A549 (cell line): ENCODE data around the gene ZNF790. TPM values are rescaled to one million over a fixed set of nuclear protein-coding genes. Genes with fewer than 3 reads are reported as not detected.

Experiments used
- ATAC-seq, 2 experiments: fragments of 200-7000 bp in 1 of 2; fragments of >200 bp in 1 of 2; cut with Nextera tagmentation in 1 of 2; cut with Tn5 transposase in 1 of 2; 3 replicates each; pipeline versions ENCODE4 v1.8.0 to v1.9.1; 2018 to 2020; ENCODE audit warnings: mild to moderate bottlenecking in 1 of 2, moderate library complexity in 1 of 2
- CTCF ChIA-PET: fragments of 300-600 bp; sonication (Branson Sonifier 250); formaldehyde crosslinking; extraction: SDS; loops from one replicate; lab custom pipeline; 2021; ENCODE audit warnings: antibody characterized with exemption, inconsistent platforms; lab: Yijun Ruan, JAX
- POLR2A ChIA-PET: fragments of 350-600 bp; formaldehyde crosslinking; extraction: SDS; loops from one replicate; lab custom pipeline; 2021; ENCODE audit warnings: antibody characterized with exemption, inconsistent platforms; lab: Yijun Ruan, JAX
- DNase-seq, 2 experiments: peaks; one replicate each; pipeline versions ENCODE4 v3.0.0 to v3.0.0-alpha.2; 2011 to 2016; ENCODE audit warnings: low read depth in 1 of 2, low spot score in 1 of 2
- FAIRE-seq: peaks from 2 replicates; lab custom pipeline; 2011; peaks lifted over from hg19 to GRCh38; lab: Jason Lieb, UNC
- H3K27ac ChIP-seq, 2 experiments: fragments of >200 bp; sonication (Bioruptor Twin); formaldehyde crosslinking; 3 replicates each; pipeline ENCODE4 v1.5.1; 2016 to 2017
- H3K4me1 ChIP-seq: fragments of >200 bp; sonication (Bioruptor Twin); formaldehyde crosslinking; 3 replicates; pipeline ENCODE4 v1.6.1; 2016
- H3K4me2 ChIP-seq: fragments of >200 bp; sonication (Bioruptor Twin); formaldehyde crosslinking; 3 replicates; pipeline ENCODE4 v1.6.1; 2016
- H3K4me3 ChIP-seq: fragments of >200 bp; sonication (Bioruptor Twin); formaldehyde crosslinking; 3 replicates; pipeline ENCODE4 v1.5.1; 2016
- H3K9me3 ChIP-seq: fragments of >200 bp; sonication (Bioruptor Twin); formaldehyde crosslinking; 3 replicates; pipeline ENCODE4 v1.6.1; 2016
- BHLHE40 ChIP-seq: IDR thresholded peaks from 2 replicates; pipeline ENCODE4 v1.6.1; 2012; ENCODE audit warnings: low read depth, low read length, inconsistent platforms
- CHD2 ChIP-seq: fragments of 150-350 bp; IDR thresholded peaks from 2 replicates; pipeline ENCODE4 v1.6.1; 2014; ENCODE audit warnings: low read length; ENCODE audit not compliant: partially characterized antibody
- CTCF ChIP-seq: fragments of >200 bp; sonication (Bioruptor Twin); formaldehyde crosslinking; IDR thresholded peaks from 3 replicates; pipeline ENCODE4 v1.5.1; 2016
- EHF ChIP-seq: fragments of 250-450 bp; sonication (Bioruptor Pico); IDR thresholded peaks from 2 replicates; pipeline ENCODE4 v1.5.0; 2020; ENCODE audit warnings: mild to moderate bottlenecking
- ELK1 ChIP-seq: fragments of 150-350 bp; IDR thresholded peaks from 2 replicates; pipeline ENCODE4 v1.6.1; 2014; ENCODE audit warnings: low read depth, mild to moderate bottlenecking, low read length
- EP300 ChIP-seq, 2 experiments: fragments of >200 bp; sonication (Bioruptor Twin); formaldehyde crosslinking; IDR thresholded peaks; 2 replicates in 1 of 2; 3 replicates in 1 of 2; pipeline ENCODE4 v1.6.1; 2016 to 2017
- FOSB ChIP-seq: fragments of 250-450 bp; sonication (Bioruptor Pico); IDR thresholded peaks from 2 replicates; pipeline ENCODE4 v1.5.0; 2020; ENCODE audit warnings: mild to moderate bottlenecking, moderate library complexity
- FOSL2 ChIP-seq, 2 experiments: fragments of 450-650 bp in 1 of 2; fragments of >200 bp in 1 of 2; sonication (Bioruptor Twin) in 1 of 2; formaldehyde crosslinking; IDR thresholded peaks; 2 replicates each; pipeline versions ENCODE4 v1.5.0 to v1.6.1; 2016 to 2020; ENCODE audit warnings: mild to moderate bottlenecking in 1 of 2, moderate library complexity in 1 of 2
- FOXS1 ChIP-seq: fragments of 250-450 bp; sonication (Bioruptor Pico); IDR thresholded peaks from 2 replicates; pipeline ENCODE4 v1.5.0; 2020; ENCODE audit warnings: mild to moderate bottlenecking, moderate library complexity
- HDAC2 ChIP-seq: fragments of 200-600 bp; sonication (generic); IDR thresholded peaks from 2 replicates; pipeline ENCODE4 v1.6.1; 2016
- HES2 ChIP-seq: fragments of >200 bp; sonication (Bioruptor Twin); formaldehyde crosslinking; IDR thresholded peaks from 2 replicates; pipeline ENCODE4 v1.6.1; 2016
- HMGXB4 ChIP-seq: fragments of 250-450 bp; sonication (Bioruptor Pico); IDR thresholded peaks from 2 replicates; pipeline ENCODE4 v1.5.0; 2021; ENCODE audit warnings: mild to moderate bottlenecking, moderate library complexity, borderline replicate concordance
- HOXA7 ChIP-seq: fragments of 250-450 bp; sonication (Bioruptor Pico); IDR thresholded peaks from 2 replicates; pipeline ENCODE4 v1.5.0; 2020; ENCODE audit warnings: mild to moderate bottlenecking, moderate library complexity
- HOXB5 ChIP-seq: fragments of 250-450 bp; sonication (Bioruptor Pico); IDR thresholded peaks from 2 replicates; pipeline ENCODE4 v1.5.0; 2020; ENCODE audit warnings: mild to moderate bottlenecking, moderate library complexity
- MAFK ChIP-seq: fragments of 450-650 bp; IDR thresholded peaks from 2 replicates; pipeline ENCODE4 v1.6.1; 2014; ENCODE audit not compliant: partially characterized antibody
- MAX ChIP-seq: IDR thresholded peaks from 2 replicates; pipeline ENCODE4 v1.6.1; 2012
- MYC ChIP-seq: IDR thresholded peaks from 2 replicates; pipeline ENCODE4 v1.6.1; 2012; ENCODE audit warnings: mild to moderate bottlenecking, inconsistent platforms, low read length, improper control_type of control experiment, borderline replicate concordance
- PBX3 ChIP-seq: IDR thresholded peaks from 2 replicates; pipeline ENCODE4 v1.6.1; 2012
- POLR2AphosphoS2 ChIP-seq: conservative IDR thresholded peaks from 2 replicates; pipeline ENCODE4 v1.6.1; 2012; ENCODE audit warnings: low read length, improper control_type of control experiment, inconsistent platforms
- RARB ChIP-seq: fragments of 250-450 bp; sonication (Bioruptor Pico); IDR thresholded peaks from 2 replicates; pipeline ENCODE4 v1.8.0; 2021; ENCODE audit warnings: mild to moderate bottlenecking, moderate library complexity
- RFX5 ChIP-seq: fragments of 450-650 bp; IDR thresholded peaks from 2 replicates; pipeline ENCODE4 v1.7.1; 2014; ENCODE audit warnings: antibody characterized with exemption, mild to moderate bottlenecking, moderate library complexity
- SMC3 ChIP-seq: fragments of >200 bp; sonication (Bioruptor Twin); formaldehyde crosslinking; IDR thresholded peaks from 3 replicates; pipeline ENCODE4 v1.6.1; 2018; ENCODE audit warnings: inconsistent platforms
- TP53 ChIP-seq: fragments of 250-450 bp; sonication (Bioruptor Pico); IDR thresholded peaks from 2 replicates; pipeline ENCODE4 v1.5.0; 2021; ENCODE audit warnings: mild to moderate bottlenecking, moderate library complexity
- ZNF302 ChIP-seq: fragments of 250-450 bp; sonication (Bioruptor Pico); IDR thresholded peaks from 2 replicates; pipeline ENCODE4 v1.9.0; 2021; ENCODE audit warnings: inconsistent platforms, mild to moderate bottlenecking, moderate library complexity
- WGBS: methylation state at CpG from one replicate; pipeline ENCODE4 v1.1.6; 2017; ENCODE audit errors: missing lambda C conversion rate; 5-methylcytosine and 5-hydroxymethylcytosine counted together
- polyA plus RNA-seq, 4 experiments: library from polyadenylated mRNA; depleted of rRNA in 3 of 4; stranded (reverse); fragments of >200 nt; fragmentation: RNase III in 1 of 4; extraction: RNeasy Plus Mini Kit Qiagen cat#74134 plus additional on column Dnase treatment in 1 of 4; gene quantifications; 2 replicates in 3 of 4; 3 replicates in 1 of 4; pipeline ENCODE4 v1.2.3, GENCODE V29; 2011 to 2017

The ZNF790 gene
- polyA plus RNA-seq, 2 of the 4 experiments (the other 2 are of a cell fraction), result 0.37 to 0.56 TPM

- TF ChIP-seq HOXA7 (no peak), TP53 (CRISPR knock-in tag) (no peak), CHD2 (peak; percentile 68)
- peak; percentile 29 to 82 for DNase-seq
- Histone ChIP-seq H3K4me3 (peak within 1 kb of the TSS; percentile 41), H3K4me2 (peak within 1 kb of the TSS; percentile 34; the same call in 2 of the 3 replicates), H3K4me1 (no peaks in the 10 kb centered on the region), H3K27ac (no peak within 1 kb of the TSS), H3K9me3 (peaks cover 94% of the 10 kb centered on the region)
- no peak for FAIRE-seq
- 12% methylated on average over 43 of the region's 43 CpGs for WGBS
- ATAC-seq, result peak; percentile 83 to 92
- ChIA-PET CTCF (no interaction called here), POLR2A (interaction anchor here (0.6 to 1.5 kb wide), 5 partner anchors 78 to 472 kb away, joined by 3 to 5 read pairs (median 3); partner anchors contain the start of genes ZFP14, ZNF566 and ZNF850)
Measured at GRCh38 chr19:36850559-36851442, 12.6 kb upstream of the ZNF790 start, which contains the start of gene ZNF345. Gene ZNF345 (plus strand): TSS chr19:36850876. CDS start chr19:36876831, 25,955 bp downstream.

GRCh38 chr19:36849701-36850558 is 11.7 kb upstream of the ZNF790 start:
- Histone ChIP-seq H3K4me3 (peak overlapping the region; percentile 41), H3K4me1 (no peaks in the 10 kb centered on the region), H3K27ac (no peak overlapping the region), H3K9me3 (peaks cover 96% of the 10 kb centered on the region), H3K4me2 (peak overlapping the region; percentile 34; the same call in 1 of the 3 replicates)
- peak; percentile 78 to 93; a peak in 4 of 6 replicates for ATAC-seq
- no peak for TF ChIP-seq POLR2AphosphoS2
- no peak for TF ChIP-seq SMC3
- TF ChIP-seq BHLHE40, result no peak
- TF ChIP-seq HOXA7, result no peak
- no peak for TF ChIP-seq HOXB5
- TF ChIP-seq FOXS1 (CRISPR knock-in tag), result no peak
- no peak for TF ChIP-seq ZNF302 (CRISPR knock-in tag)
- no peak for TF ChIP-seq HES2
- TF ChIP-seq RFX5, result no peak
- FAIRE-seq, result no peak
- WGBS, result 15% methylated on average over 36 of the region's 36 CpGs
- CTCF ChIA-PET, result interaction anchor here (1.0 kb wide), 1 partner anchor 730 kb away, joined by 3 read pairs; no protein-coding TSS in a partner anchor
- POLR2A ChIA-PET, result interaction anchor here (0.6 to 1.5 kb wide), 5 partner anchors 77 to 471 kb away, joined by 3 to 5 read pairs (median 3); partner anchors contain the start of genes ZFP14, ZNF566 and ZNF850
- peak in 1 of 2 experiments; percentile 65 for DNase-seq

- DNase-seq (no peak), FAIRE-seq (no peak), ATAC-seq (no peak)
- TF ChIP-seq HDAC2 (no peak), HOXA7 (no peak), RARB (CRISPR knock-in tag) (no peak), CTCF (no peak), MAX (no peak), FOSB (CRISPR knock-in tag) (no peak), EHF (no peak), PBX3 (no peak), MAFK (no peak), ELK1 (no peak), MYC (no peak), HMGXB4 (no peak), FOSL2 (IDR thresholded peaks at IDR 0.05) (no peak), FOSL2 (CRISPR knock-in tag; IDR thresholded peaks at IDR 0.05) (no peak), TP53 (CRISPR knock-in tag) (no peak), EP300 (IDR thresholded peaks at IDR 0.05) (no peak)
- ChIA-PET CTCF (interaction anchor here (0.6 kb wide), 1 partner anchor 317 kb away, joined by 3 read pairs; no protein-coding TSS in a partner anchor), POLR2A (no interaction called here)
- WGBS, result 56% methylated on average over 1 of the region's 1 CpG
- Histone ChIP-seq H3K27ac (no peak overlapping the region), H3K4me3 (no peak overlapping the region), H3K9me3 (peaks cover 95% of the 10 kb centered on the region), H3K4me2 (no peak overlapping the region), H3K4me1 (no peaks in the 10 kb centered on the region)
Measured at GRCh38 chr19:36847968-36848367, 9.8 kb upstream of the ZNF790 start.
